Measurements from ENCODE around the gene GPR12. TPM values are rescaled to one million over a fixed set of nuclear protein-coding genes. Genes with fewer than 3 reads are reported as not detected.

GPR12 gene
- total and polyA plus RNA-seq, 7 donors: under 0.01 to 0.16 (median 0.08) TPM; not detected in 3

DNA sequence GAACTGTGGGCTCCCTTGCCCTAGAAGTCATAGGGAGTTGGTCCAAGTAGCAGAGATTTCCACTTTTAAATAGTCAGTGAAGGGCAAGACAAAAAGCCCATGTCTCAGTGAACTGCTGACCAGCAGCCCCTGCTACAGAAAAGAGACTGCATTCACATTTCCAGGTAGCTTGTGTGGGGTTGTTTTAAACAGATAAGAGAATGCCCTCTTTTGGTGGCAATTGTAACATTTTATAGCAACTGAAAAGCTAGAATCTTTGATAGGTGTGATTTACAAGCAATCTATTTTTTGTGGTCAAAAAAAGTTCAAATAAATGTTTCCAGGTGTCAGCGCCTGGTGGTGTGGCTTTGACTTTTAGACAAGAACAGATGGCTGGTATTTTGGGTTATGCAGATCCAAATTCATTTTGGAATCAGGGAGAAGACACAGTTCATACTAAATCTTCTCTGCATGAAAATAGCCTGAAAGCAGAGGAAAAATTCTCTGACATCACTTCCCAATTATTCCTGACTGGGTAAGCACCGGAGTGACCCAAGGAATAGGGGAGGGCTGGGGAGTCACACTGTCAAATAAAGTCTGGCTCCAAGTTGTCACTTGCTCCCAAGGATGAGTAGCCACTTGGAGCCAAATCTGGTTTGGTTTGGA, 26.2 kb upstream of the GPR12 start:
- DNase-seq: no peak
- H3K4me1 ChIP-seq: no peaks in the 10 kb centered on the region
- TF ChIP-seq POLR2AphosphoS5 (IDR thresholded peaks at IDR 0.05) (no peak), POLR2A (IDR thresholded peaks at IDR 0.05) (no peak), EP300 (IDR thresholded peaks at IDR 0.05) (no peak)
- TF ChIP-seq, protein P1, sequence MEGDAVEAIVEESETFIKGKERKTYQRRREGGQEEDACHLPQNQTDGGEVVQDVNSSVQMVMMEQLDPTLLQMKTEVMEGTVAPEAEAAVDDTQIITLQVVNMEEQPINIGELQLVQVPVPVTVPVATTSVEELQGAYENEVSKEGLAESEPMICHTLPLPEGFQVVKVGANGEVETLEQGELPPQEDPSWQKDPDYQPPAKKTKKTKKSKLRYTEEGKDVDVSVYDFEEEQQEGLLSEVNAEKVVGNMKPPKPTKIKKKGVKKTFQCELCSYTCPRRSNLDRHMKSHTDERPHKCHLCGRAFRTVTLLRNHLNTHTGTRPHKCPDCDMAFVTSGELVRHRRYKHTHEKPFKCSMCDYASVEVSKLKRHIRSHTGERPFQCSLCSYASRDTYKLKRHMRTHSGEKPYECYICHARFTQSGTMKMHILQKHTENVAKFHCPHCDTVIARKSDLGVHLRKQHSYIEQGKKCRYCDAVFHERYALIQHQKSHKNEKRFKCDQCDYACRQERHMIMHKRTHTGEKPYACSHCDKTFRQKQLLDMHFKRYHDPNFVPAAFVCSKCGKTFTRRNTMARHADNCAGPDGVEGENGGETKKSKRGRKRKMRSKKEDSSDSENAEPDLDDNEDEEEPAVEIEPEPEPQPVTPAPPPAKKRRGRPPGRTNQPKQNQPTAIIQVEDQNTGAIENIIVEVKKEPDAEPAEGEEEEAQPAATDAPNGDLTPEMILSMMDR (IDR thresholded peaks at IDR 0.05): no peak
- no peaks in the 10 kb centered on the region for H3K9me3 ChIP-seq
- intact Hi-C loops (cut with DNase I): no loop called here
- no peak overlapping the region for H3K27ac ChIP-seq
- H3K27me3 ChIP-seq: peaks cover 0 to 34% (median 0%) of the 10 kb centered on the region in 3 donors
- H3K36me3 ChIP-seq: no peaks in the 10 kb centered on the region
- 85 to 86% methylated on average over 2 of the region's 2 CpGs for WGBS, 2 donors
- H3K4me3 ChIP-seq: no peak overlapping the region

DNA sequence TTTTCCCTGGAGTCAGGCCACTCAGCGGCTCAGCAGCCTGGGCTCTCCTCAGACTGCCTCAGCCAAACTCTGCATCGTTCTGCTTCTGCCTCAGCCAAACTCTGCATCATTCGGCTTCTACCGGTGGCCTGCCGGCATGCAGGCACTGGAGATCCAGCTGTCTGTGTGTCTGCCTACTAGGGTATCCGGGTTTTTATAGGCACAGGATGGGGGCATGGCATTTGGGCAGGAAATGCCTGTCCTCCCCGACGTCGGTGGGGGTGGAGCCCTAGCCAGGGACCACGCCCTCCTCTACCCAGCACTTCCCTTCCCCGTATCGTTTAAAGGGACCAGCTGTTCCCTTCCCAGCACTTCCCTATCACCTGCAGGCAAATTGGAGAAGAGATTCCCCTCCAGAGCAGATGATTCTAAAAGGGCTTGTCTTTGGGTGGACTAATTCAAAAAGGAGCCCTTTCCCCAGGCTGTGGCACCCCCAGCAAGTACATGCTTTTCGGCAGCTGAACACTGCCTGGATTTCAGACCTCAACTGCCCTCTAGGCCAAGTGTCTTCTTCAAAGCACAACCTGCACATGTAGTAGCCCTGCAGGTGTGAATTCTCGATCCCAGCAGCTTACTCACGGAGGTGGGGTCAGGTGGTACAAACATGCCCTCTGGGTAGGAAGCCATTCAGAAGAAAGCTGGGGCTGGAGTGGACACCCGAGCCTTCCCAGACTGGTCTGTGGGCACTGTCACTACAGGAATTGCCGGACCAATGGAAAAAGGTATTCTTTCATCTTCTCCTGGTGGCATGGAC, 25.4 kb upstream of the GPR12 start:
- WGBS, 2 donors: 29 to 30% methylated on average over 17 of the region's 17 CpGs
- intact Hi-C loops (cut with DNase I): no loop called here
- no peak overlapping the region for H3K4me3 ChIP-seq
- H3K27me3 ChIP-seq: peaks cover 0 to 38% (median 0%) of the 10 kb centered on the region in 3 donors
- H3K36me3 ChIP-seq: no peaks in the 10 kb centered on the region
- no peaks in the 10 kb centered on the region for H3K4me1 ChIP-seq
- H3K9me3 ChIP-seq: no peaks in the 10 kb centered on the region
- TF ChIP-seq POLR2A (IDR thresholded peaks at IDR 0.05) (no peak), EP300 (IDR thresholded peaks at IDR 0.05) (no peak), POLR2AphosphoS5 (IDR thresholded peaks at IDR 0.05) (no peak)
- TF ChIP-seq, protein P1 (IDR thresholded peaks at IDR 0.05): no peak
- peak overlapping the region in 1 of 4 donors; percentile 38 for H3K27ac ChIP-seq
- peak; percentile 74 for DNase-seq

DNA sequence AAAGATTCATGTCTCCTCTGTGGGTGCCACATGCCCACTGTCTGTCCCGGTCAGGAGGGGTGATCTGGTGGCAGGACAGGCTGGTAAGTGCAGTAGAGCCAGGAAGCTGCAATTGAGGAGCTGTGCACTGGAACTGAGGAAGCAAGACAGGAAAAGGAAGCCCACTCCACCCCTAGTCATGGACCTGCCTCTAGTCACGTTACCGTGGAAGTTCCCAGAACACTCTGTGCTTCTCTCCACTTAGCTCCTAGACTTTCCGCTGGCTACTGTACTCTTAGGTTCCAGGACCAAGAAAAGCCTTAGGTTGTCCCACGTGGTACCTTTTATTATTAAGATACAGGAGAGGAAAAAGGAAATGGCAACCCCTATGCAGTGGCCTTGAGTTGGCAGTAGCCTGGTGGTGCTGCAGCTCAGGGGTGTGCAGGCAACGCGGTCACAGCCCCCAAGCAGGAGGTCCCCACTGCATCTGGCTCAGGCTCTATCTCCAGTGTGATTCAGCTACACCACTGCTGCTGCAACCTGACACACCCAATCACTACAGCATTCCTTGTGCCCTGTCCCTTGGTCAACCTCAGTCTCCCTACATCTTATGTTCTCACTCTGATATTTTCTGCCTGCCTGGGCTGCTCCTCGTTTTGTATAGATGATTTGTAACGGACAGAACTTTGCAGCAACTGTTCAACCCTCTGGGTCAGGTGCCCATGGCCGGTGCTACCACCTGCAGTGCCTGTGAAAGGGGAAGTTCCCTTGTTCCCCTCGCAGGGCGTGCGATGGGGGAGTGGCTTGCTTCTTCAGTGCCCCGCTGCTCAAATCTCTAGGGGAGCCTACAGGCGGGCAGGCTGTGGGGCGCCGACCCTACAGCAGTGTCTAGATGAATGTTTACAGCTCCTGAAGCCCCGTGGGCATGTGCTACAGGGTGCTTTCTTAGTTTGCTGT, 24.4 kb upstream of the GPR12 start:
- no peak overlapping the region for H3K4me3 ChIP-seq
- peak overlapping the region in 1 of 4 donors; percentile 38 for H3K27ac ChIP-seq
- H3K9me3 ChIP-seq: no peaks in the 10 kb centered on the region
- no peak for TF ChIP-seq EP300 (IDR thresholded peaks at IDR 0.05)
- no peak for TF ChIP-seq POLR2AphosphoS5 (IDR thresholded peaks at IDR 0.05)
- TF ChIP-seq POLR2A (IDR thresholded peaks at IDR 0.05): no peak
- TF ChIP-seq, protein P1 (IDR thresholded peaks at IDR 0.05): no peak
- peaks cover 0 to 38% (median 0%) of the 10 kb centered on the region in 3 donors for H3K27me3 ChIP-seq
- no peak for DNase-seq
- no peaks in the 10 kb centered on the region for H3K36me3 ChIP-seq
- intact Hi-C loops (cut with DNase I): no loop called here
- no peaks in the 10 kb centered on the region for H3K4me1 ChIP-seq
- 30 to 37% methylated on average over 18 of the region's 18 CpGs for WGBS, 2 donors

DNA sequence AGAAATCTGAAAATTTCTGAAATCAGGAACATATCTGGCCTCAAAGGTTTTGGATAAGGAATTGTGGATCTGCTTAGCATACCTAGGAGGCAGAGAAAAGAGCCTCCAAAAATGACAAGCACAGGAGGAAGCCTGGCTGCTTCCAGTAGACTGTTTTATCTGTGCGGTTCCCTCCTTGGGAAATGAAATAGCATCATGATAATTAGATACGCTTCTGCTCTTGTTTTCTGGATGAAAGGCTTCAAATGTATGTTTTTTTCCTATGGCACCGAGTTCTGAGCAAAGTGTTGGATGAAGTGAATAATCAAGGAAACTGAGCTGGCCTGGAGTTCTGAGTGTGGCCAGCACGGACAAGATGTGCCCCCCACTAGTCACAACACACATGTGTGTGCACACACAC, 19.8 kb upstream of the GPR12 start:
- Histone ChIP-seq H3K27ac (no peak overlapping the region), H3K27me3 (peaks cover 0 to 24% (median 0%) of the 10 kb centered on the region in 3 donors), H3K4me3 (no peak overlapping the region), H3K4me1 (no peaks in the 10 kb centered on the region), H3K36me3 (no peaks in the 10 kb centered on the region), H3K9me3 (no peaks in the 10 kb centered on the region)
- 83% methylated on average over 4 of the region's 4 CpGs for WGBS, 2 donors
- intact Hi-C loops (cut with DNase I): no loop called here
- TF ChIP-seq POLR2A (IDR thresholded peaks at IDR 0.05) (no peak), POLR2AphosphoS5 (IDR thresholded peaks at IDR 0.05) (no peak), EP300 (IDR thresholded peaks at IDR 0.05) (no peak)
- TF ChIP-seq, protein P1 (IDR thresholded peaks at IDR 0.05): no peak
- DNase-seq: no peak

Data from sigmoid colon (tissue), 7 donors.